SK-N-SH treated with all-trans-retinoic acid at 6 μM for 48 hours (cell line): ENCODE results near the gene TMIE.

ENCODE experiments used
- ATAC-seq: fragments of 200-7000 bp; cut with Tn5 transposase; 3 replicates; pipeline ENCODE4 v1.9.1; 2020; ENCODE audit warnings: mild to moderate bottlenecking, moderate library complexity
- ARNTL ChIP-seq: fragments of 450-650 bp; formaldehyde crosslinking; IDR thresholded peaks from 2 replicates; pipeline ENCODE4 v1.5.0; 2020; ENCODE audit warnings: low read depth, mild to moderate bottlenecking, moderate library complexity, borderline replicate concordance
- BACH2 ChIP-seq: fragments of 250-450 bp; sonication (Bioruptor Pico); IDR thresholded peaks from 2 replicates; pipeline ENCODE4 v1.9.0; 2021; ENCODE audit warnings: mild to moderate bottlenecking, borderline replicate concordance
- CSDC2 ChIP-seq: fragments of 250-450 bp; sonication (Bioruptor Pico); IDR thresholded peaks from 2 replicates; pipeline ENCODE4 v1.5.0; 2020; ENCODE audit warnings: mild to moderate bottlenecking, moderate library complexity
- CSRNP3 ChIP-seq: fragments of 250-450 bp; sonication (Bioruptor Pico); IDR thresholded peaks from 2 replicates; pipeline ENCODE4 v1.5.1; 2021; ENCODE audit warnings: mild to moderate bottlenecking, moderate library complexity
- GLIS3 ChIP-seq: fragments of 250-450 bp; sonication (Bioruptor Pico); IDR thresholded peaks from 2 replicates; pipeline ENCODE4 v1.5.0; 2020; ENCODE audit warnings: mild to moderate bottlenecking, moderate library complexity
- ISL1 ChIP-seq: fragments of 250-450 bp; sonication (Bioruptor Pico); IDR thresholded peaks from 2 replicates; pipeline ENCODE4 v2.1.2; 2022; ENCODE audit warnings: mild to moderate bottlenecking, moderate library complexity
- OSR1 ChIP-seq: fragments of 250-450 bp; sonication (Bioruptor Pico); IDR thresholded peaks from 2 replicates; pipeline ENCODE4 v1.8.0; 2022; ENCODE audit warnings: moderate library complexity, mild to moderate bottlenecking, inconsistent platforms
- PATZ1 ChIP-seq: fragments of 250-450 bp; sonication (Bioruptor Pico); IDR thresholded peaks from 2 replicates; pipeline ENCODE4 v1.8.0; 2020; ENCODE audit warnings: mild to moderate bottlenecking, moderate library complexity, borderline replicate concordance
- POU6F1 ChIP-seq: fragments of 250-450 bp; sonication (Bioruptor Pico); IDR thresholded peaks from 2 replicates; pipeline ENCODE4 v1.8.0; 2021; ENCODE audit warnings: low read depth, mild to moderate bottlenecking, moderate library complexity, borderline replicate concordance
- PPARA ChIP-seq: fragments of 250-450 bp; sonication (Bioruptor Pico); IDR thresholded peaks from 2 replicates; pipeline ENCODE4 v1.5.0; 2020; ENCODE audit warnings: mild to moderate bottlenecking, borderline replicate concordance
- RARB ChIP-seq: fragments of 250-450 bp; sonication (Bioruptor Pico); IDR thresholded peaks from 2 replicates; pipeline ENCODE4 v1.8.0; 2021; ENCODE audit warnings: mild to moderate bottlenecking, moderate library complexity
- SNAI2 ChIP-seq: fragments of 250-450 bp; sonication (Bioruptor Pico); IDR thresholded peaks from 2 replicates; pipeline ENCODE4 v1.5.0; 2020; ENCODE audit warnings: mild to moderate bottlenecking, moderate library complexity
- TCF4 ChIP-seq: fragments of 250-450 bp; sonication (Bioruptor Pico); IDR thresholded peaks from 2 replicates; pipeline ENCODE4 v1.8.0; 2021; ENCODE audit warnings: mild to moderate bottlenecking, moderate library complexity, borderline replicate concordance
- TOX ChIP-seq: fragments of 250-450 bp; sonication (Bioruptor Pico); IDR thresholded peaks from 2 replicates; pipeline ENCODE4 v1.8.0; 2021; ENCODE audit warnings: mild to moderate bottlenecking, moderate library complexity, borderline replicate concordance
- TSHZ2 ChIP-seq: fragments of 250-450 bp; sonication (Bioruptor Pico); IDR thresholded peaks from 2 replicates; pipeline ENCODE4 v1.5.0; 2020; ENCODE audit warnings: mild to moderate bottlenecking, moderate library complexity
- ZC3H10 ChIP-seq: fragments of 250-450 bp; sonication (Bioruptor Pico); IDR thresholded peaks from 2 replicates; pipeline ENCODE4 v1.5.1; 2021; ENCODE audit warnings: mild to moderate bottlenecking, moderate library complexity
- ZFP3 ChIP-seq: fragments of 250-450 bp; sonication (Bioruptor Pico); IDR thresholded peaks from 2 replicates; pipeline ENCODE4 v1.5.0; 2020; ENCODE audit warnings: mild to moderate bottlenecking, moderate library complexity
- ZFP30 ChIP-seq: fragments of 450-650 bp; formaldehyde crosslinking; IDR thresholded peaks from 2 replicates; pipeline ENCODE4 v1.5.0; 2022; ENCODE audit warnings: mild to moderate bottlenecking, moderate library complexity
- ZNF565 ChIP-seq: fragments of 450-650 bp; formaldehyde crosslinking; conservative IDR thresholded peaks from 2 replicates; pipeline ENCODE4 v1.5.0; 2020; ENCODE audit warnings: low read depth, mild to moderate bottlenecking, moderate library complexity
- ZNF70 ChIP-seq: fragments of 450-650 bp; formaldehyde crosslinking; IDR thresholded peaks from 2 replicates; pipeline ENCODE4 v1.5.0; 2020; ENCODE audit warnings: mild to moderate bottlenecking, moderate library complexity
- ZNF8 ChIP-seq: fragments of 450-650 bp; formaldehyde crosslinking; IDR thresholded peaks from 2 replicates; pipeline ENCODE4 v1.5.0; 2020; ENCODE audit warnings: mild to moderate bottlenecking, moderate library complexity

Gene TMIE

GRCh38 chr3:46660543-46661523, 40.4 kb upstream of the TMIE start:
- ATAC-seq: no peak; the same call in 2 of the 3 replicates
- TF ChIP-seq TCF4 (no peak), ZFP3 (no peak), PATZ1 (CRISPR knock-in tag) (no peak), ZNF8 (no peak), BACH2 (no peak), ARNTL (CRISPR knock-in tag) (no peak), GLIS3 (CRISPR knock-in tag) (no peak), SNAI2 (no peak), ZNF70 (CRISPR knock-in tag) (no peak), TSHZ2 (CRISPR knock-in tag) (no peak), CSRNP3 (CRISPR knock-in tag) (no peak), OSR1 (CRISPR knock-in tag) (no peak), CSDC2 (CRISPR knock-in tag) (no peak), RARB (CRISPR knock-in tag) (no peak), TOX (CRISPR knock-in tag) (no peak), PPARA (CRISPR knock-in tag) (no peak), ZFP30 (CRISPR knock-in tag) (no peak), ISL1 (CRISPR knock-in tag) (no peak), ZNF565 (no peak)

GRCh38 chr3:46661776-46662766, 39.1 kb upstream of the TMIE start:
- no peak for ATAC-seq
- TF ChIP-seq BACH2: no peak
- TF ChIP-seq SNAI2: no peak
- TF ChIP-seq ISL1 (CRISPR knock-in tag): no peak
- TF ChIP-seq ZNF565: no peak
- TF ChIP-seq CSRNP3 (CRISPR knock-in tag): no peak
- no peak for TF ChIP-seq OSR1 (CRISPR knock-in tag)
- TF ChIP-seq PPARA (CRISPR knock-in tag): no peak
- no peak for TF ChIP-seq POU6F1 (CRISPR knock-in tag)
- TF ChIP-seq GLIS3 (CRISPR knock-in tag): no peak
- no peak for TF ChIP-seq RARB (CRISPR knock-in tag)
- no peak for TF ChIP-seq ZC3H10 (CRISPR knock-in tag)
- no peak for TF ChIP-seq ZNF8
- no peak for TF ChIP-seq TCF4
- TF ChIP-seq ZFP30 (CRISPR knock-in tag): no peak
